Fibroblast of lung (primary cell): ENCODE measurements around the gene TMEM132C.

Experiments used
- CTCF ChIP-seq, 2 donors: IDR thresholded peaks in 1 of 2; conservative IDR thresholded peaks in 1 of 2; 1 replicate in 1 of 2; 2 replicates in 1 of 2; pipeline ENCODE4 v1.5.1; 2011 to 2012; ENCODE audit warnings: low read length in 2 of 2, control low read depth in 1 of 2, inconsistent platforms in 1 of 2, low read depth in 1 of 2, mild to moderate bottlenecking in 1 of 2
- EZH2 ChIP-seq: IDR thresholded peaks from 2 replicates; pipeline ENCODE4 v1.5.1; 2012; ENCODE audit warnings: low read length, control low read depth, mild to moderate bottlenecking; ENCODE audit errors: missing control alignments

DNA sequence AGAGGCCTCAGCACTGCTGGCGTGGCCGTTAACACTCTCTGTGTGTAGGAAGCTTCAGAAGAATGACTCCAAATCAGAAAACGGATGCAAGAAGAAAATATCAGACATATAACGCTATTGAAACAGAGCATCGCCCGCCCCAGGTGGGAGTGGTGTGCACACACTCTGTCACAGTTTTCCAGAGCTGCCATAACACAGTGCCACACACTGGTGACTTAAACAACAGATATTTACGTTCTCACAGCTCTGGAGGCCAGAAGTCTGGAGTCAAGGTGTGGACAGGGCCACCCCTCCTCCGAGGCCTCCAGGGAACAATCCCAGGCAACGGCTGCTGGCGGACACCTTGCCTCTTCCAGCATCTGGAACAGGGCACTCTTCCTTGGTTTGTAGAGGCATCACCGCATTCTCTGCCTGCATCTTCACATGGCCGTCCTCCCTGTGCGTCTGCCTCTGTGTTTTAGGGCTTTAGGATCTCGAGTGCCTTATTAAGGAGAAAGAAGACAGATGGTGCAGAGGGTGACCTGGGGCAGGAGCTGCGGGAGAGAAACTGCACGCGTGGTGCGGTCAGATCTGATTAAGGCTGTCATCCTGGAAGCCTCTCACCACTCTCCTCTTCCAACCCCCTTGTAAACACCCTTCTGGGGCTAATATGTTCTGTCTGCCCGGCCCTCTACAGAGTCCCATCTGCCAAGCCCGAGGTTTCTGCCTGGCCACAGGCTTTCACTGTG is 415.7 kb downstream of the TMEM132C start:
- no peak for TF ChIP-seq CTCF (conservative IDR thresholded peaks at IDR 0.05 in 1 of 2, IDR thresholded peaks at IDR 0.05 in 1 of 2; ENCODE audit: low read depth in 1 of 2, low read length in 2 of 2)
- TF ChIP-seq EZH2 = no peak
